GM12878 (cell line): ENCODE measurements around the gene ALAD. TPM values are rescaled to one million over a fixed set of nuclear protein-coding genes. Genes with fewer than 3 reads are reported as not detected.

Experiments
- ATAC-seq: fragments of 200-7000 bp; cut with Tn5 transposase; 3 replicates; pipeline ENCODE4 v1.9.1; 2020; ENCODE audit warnings: mild to moderate bottlenecking, moderate library complexity
- BruUV-seq: library from RNA; stranded (reverse); fragments of 400-500 nt; replicated peaks from 2 replicates; lab custom pipeline; 2021; lab: Mats Ljungman, UMichigan
- CTCF ChIA-PET: fragments of 300-600 bp; sonication (Branson Sonifier 250); formaldehyde crosslinking; extraction: SDS; loops from one replicate; lab custom pipeline; 2021; ENCODE audit warnings: inconsistent platforms; lab: Yijun Ruan, JAX
- POLR2A ChIA-PET: fragments of 350-600 bp; formaldehyde crosslinking; extraction: SDS; loops from one replicate; lab custom pipeline; 2021; ENCODE audit warnings: inconsistent platforms; lab: Charles Lee
- RAD21 ChIA-PET: fragments of 300-600 bp; sonication (Branson Sonifier 250); formaldehyde crosslinking; loops from one replicate; lab custom pipeline; 2023; ENCODE audit warnings: antibody characterized with exemption; ENCODE audit not compliant: unreplicated experiment; lab: Charles Lee
- SMC1A ChIA-PET: fragments of 300-600 bp; sonication (Branson Sonifier 250); formaldehyde crosslinking; loops from one replicate; lab custom pipeline; 2023; ENCODE audit not compliant: unreplicated experiment, uncharacterized antibody; lab: Charles Lee
- DNase-seq: peaks from one replicate; pipeline ENCODE4 v3.0.0-alpha.2; 2011; ENCODE audit warnings: low read depth, low spot score
- FAIRE-seq: peaks from 3 replicates; lab custom pipeline; 2011; peaks lifted over from hg19 to GRCh38; lab: Jason Lieb, UNC
- H2AFZ ChIP-seq: 2 replicates; pipeline ENCODE4 v1.6.0; 2011; ENCODE audit warnings: low read depth, low read length, control low read depth; ENCODE audit not compliant: control insufficient read depth
- H3K27ac ChIP-seq: 2 replicates; pipeline ENCODE4 v1.5.1; 2011; ENCODE audit warnings: control low read depth; ENCODE audit not compliant: control insufficient read depth, insufficient read depth
- H3K27me3 ChIP-seq, 2 experiments: replicated peaks in 1 of 2; 2 replicates each; pipeline versions ENCODE4 v1.6.0 to v1.6.1; 2011; ENCODE audit warnings: low read length in 1 of 2; ENCODE audit not compliant: control insufficient read depth in 2 of 2, insufficient read depth in 2 of 2
- H3K36me3 ChIP-seq, 2 experiments: 2 replicates each; pipeline ENCODE4 v1.5.1; 2011; ENCODE audit warnings: low read length in 1 of 2; ENCODE audit not compliant: control insufficient read depth in 2 of 2, insufficient read depth in 2 of 2
- H3K4me1 ChIP-seq: 2 replicates; pipeline ENCODE4 v1.6.1; 2011; ENCODE audit warnings: mild to moderate bottlenecking, low read length, moderate library complexity, mixed read lengths; ENCODE audit not compliant: control insufficient read depth, insufficient read depth
- H3K4me2 ChIP-seq: 2 replicates; pipeline ENCODE4 v1.6.0; 2011; ENCODE audit warnings: control low read depth; ENCODE audit not compliant: control insufficient read depth, insufficient read depth
- H3K4me3 ChIP-seq: fragments of 200-600 bp; sonication (generic); 2 replicates; pipeline ENCODE4 v1.5.1; 2016
- H3K79me2 ChIP-seq: 2 replicates; pipeline ENCODE4 v1.6.0; 2011; ENCODE audit warnings: low read length; ENCODE audit not compliant: control insufficient read depth, insufficient read depth
- H3K9ac ChIP-seq: 2 replicates; pipeline ENCODE4 v1.8.0; 2011; ENCODE audit warnings: low read length, control low read depth, mixed read lengths; ENCODE audit not compliant: control insufficient read depth, insufficient read depth
- H3K9me3 ChIP-seq: replicated peaks from 3 replicates; pipeline ENCODE4 v1.5.1; 2011; ENCODE audit warnings: mild to moderate bottlenecking, low read length; ENCODE audit not compliant: control insufficient read depth, insufficient read depth
- H4K20me1 ChIP-seq: 2 replicates; pipeline ENCODE4 v1.6.0; 2011; ENCODE audit not compliant: control insufficient read depth, insufficient read depth
- ATF2 ChIP-seq: IDR thresholded peaks from 2 replicates; pipeline ENCODE4 v1.6.1; 2012; ENCODE audit warnings: low read length, inconsistent platforms
- CEBPZ ChIP-seq: fragments of 150-350 bp; IDR thresholded peaks from 2 replicates; pipeline ENCODE4 v1.6.1; 2016; ENCODE audit warnings: low read depth, low read length
- IKZF1 ChIP-seq: fragments of 450-650 bp; conservative IDR thresholded peaks from 2 replicates; pipeline ENCODE4 v1.6.1; 2017; ENCODE audit warnings: antibody characterized with exemption, mild to moderate bottlenecking
- MYB ChIP-seq: fragments of 150-350 bp; IDR thresholded peaks from 2 replicates; pipeline ENCODE4 v1.6.1; 2014; ENCODE audit warnings: mild to moderate bottlenecking, low read depth, low read length, borderline replicate concordance
- NBN ChIP-seq: fragments of 450-650 bp; IDR thresholded peaks from 2 replicates; pipeline ENCODE4 v1.6.1; 2016
- NFYA ChIP-seq: IDR thresholded peaks from 2 replicates; pipeline ENCODE4 v1.6.1; 2011; ENCODE audit warnings: low read depth, mild to moderate bottlenecking, low read length, improper control_type of control experiment, borderline replicate concordance
- NRF1 ChIP-seq: conservative IDR thresholded peaks from 2 replicates; pipeline ENCODE4 v1.6.1; 2011; ENCODE audit warnings: mild to moderate bottlenecking, low read depth, low read length, improper control_type of control experiment
- POLR2A ChIP-seq: IDR thresholded peaks from 2 replicates; pipeline ENCODE4 v1.6.1; 2011; ENCODE audit warnings: low read depth, mild to moderate bottlenecking, low read length
- RB1 ChIP-seq: fragments of 450-650 bp; formaldehyde crosslinking; IDR thresholded peaks from 2 replicates; pipeline ENCODE4 v1.6.1; 2017; ENCODE audit warnings: mild to moderate bottlenecking, borderline replicate concordance
- SIN3A ChIP-seq: IDR thresholded peaks from 2 replicates; pipeline ENCODE4 v1.6.1; 2012; ENCODE audit warnings: low read depth, low read length, improper control_type of control experiment
- SMAD1 ChIP-seq: fragments of 450-650 bp; IDR thresholded peaks from 2 replicates; pipeline ENCODE4 v1.6.1; 2018; ENCODE audit warnings: mild to moderate bottlenecking, low read depth; ENCODE audit not compliant: partially characterized antibody
- SRF ChIP-seq, 2 experiments: IDR thresholded peaks; 2 replicates each; pipeline ENCODE4 v1.6.1; 2011; ENCODE audit warnings: low read depth in 2 of 2, low read length in 2 of 2, mild to moderate bottlenecking in 1 of 2, moderate library complexity in 1 of 2
- SUPT20H ChIP-seq: IDR thresholded peaks from 2 replicates; pipeline ENCODE4 v1.6.1; 2011; ENCODE audit warnings: low read depth, mild to moderate bottlenecking, low read length, moderate library complexity, borderline replicate concordance; ENCODE audit not compliant: control insufficient read depth
- ZNF217 ChIP-seq: fragments of 450-650 bp; IDR thresholded peaks from 2 replicates; pipeline ENCODE4 v1.6.1; 2017; ENCODE audit warnings: antibody characterized with exemption, mild to moderate bottlenecking
- WGBS: methylation state at CpG from one replicate; pipeline ENCODE4 v1.1.6; 2016; ENCODE audit warnings: low lambda C conversion rate; ENCODE audit not compliant: insufficient replicate concordance, insufficient coverage; ENCODE audit errors: missing lambda C conversion rate; 5-methylcytosine and 5-hydroxymethylcytosine counted together
- in situ Hi-C: fragments of 300-500 bp; cut with MboI; formaldehyde crosslinking; loops from 9 replicates; pipeline ENCODE4 v1.14.3; 2018; ENCODE audit warnings: mixed read lengths
- intact Hi-C: fragments of 100-400 bp; cut with micrococcal nuclease; formaldehyde crosslinking; loops from one replicate; pipeline ENCODE4 v1.14.2; 2022; ENCODE audit not compliant: unreplicated experiment
- polyA plus RNA-seq, 11 experiments: library from polyadenylated mRNA; depleted of rRNA in 4 of 11; unstranded in 6 of 11; stranded (reverse) in 5 of 11; fragments of >200 nt; fragmentation: Nextera tagmentation in 4 of 11; fragmentation: Illumina TruSeq in 1 of 11; extraction: Ambion mirVana in 4 of 11; extraction: Trizol in 1 of 11; gene quantifications; 1 replicate in 1 of 11; 2 replicates in 10 of 11; pipeline versions ENCODE4 v1.2.1 to v1.2.3, GENCODE V29; 2011 to 2016; ENCODE audit warnings: inconsistent platforms in 2 of 11, missing spikeins in 2 of 11, low read depth in 1 of 11
- total RNA-seq, 4 experiments: library from RNA; depleted of rRNA in 3 of 4; stranded (reverse); fragments of >200 nt in 3 of 4; fragmentation: Illumina TruSeq in 1 of 4; extraction: Trizol in 1 of 4; gene quantifications; 2 replicates each; pipeline versions ENCODE4 v1.2.1 to v1.2.3, GENCODE V29; 2013 to 2021

ALAD gene
- total and polyA plus RNA-seq, 10 of the 15 experiments (the other 5 are each of a cell fraction or from before 2014, with no cell fraction given): 2.4 to 21.6 (median 12.9) TPM

- ATAC-seq: no peak
- H3K36me3 ChIP-seq: peaks cover 0 to 10% of the 10 kb centered on the region in 2 experiments; a peak in 3 of 4 replicates
- CTCF ChIA-PET: no interaction called here
Measured at GRCh38 chr9:113389451-113389850, 11.6 kb downstream of the ALAD start.

GRCh38 chr9:113388833-113389232 is 12.3 kb downstream of the ALAD start:
- ChIA-PET RAD21 (no interaction called here), POLR2A (no interaction called here), SMC1A (no interaction called here), CTCF (no interaction called here)
- H3K4me2 ChIP-seq: no peak overlapping the region
- intact Hi-C loops: no loop called here
- H3K79me2 ChIP-seq: no peaks in the 10 kb centered on the region
- ATAC-seq (no peak), FAIRE-seq (no peak), DNase-seq (no peak)
- no TSS peak for BruUV-seq
- H3K27ac ChIP-seq: no peak overlapping the region
- H3K4me1 ChIP-seq: no peaks in the 10 kb centered on the region
- H3K9me3 ChIP-seq: no peaks in the 10 kb centered on the region
- H3K9ac ChIP-seq: no peak overlapping the region
- H2AFZ ChIP-seq: no peak overlapping the region
- in situ Hi-C loops: no loop called here
- no peaks in the 10 kb centered on the region for H3K27me3 ChIP-seq
- no peak overlapping the region for H3K4me3 ChIP-seq
- H3K36me3 ChIP-seq: peaks cover 0 to 10% of the 10 kb centered on the region in 2 experiments; a peak in 3 of 4 replicates
- 96% methylated on average over 13 of the region's 13 CpGs for WGBS
- no peaks in the 10 kb centered on the region; the same call in 1 of the 2 replicates for H4K20me1 ChIP-seq
- TF ChIP-seq NFYA: no peak
- TF ChIP-seq MYB: no peak
- no peak for TF ChIP-seq SUPT20H
- TF ChIP-seq ZNF217: no peak
- no peak for TF ChIP-seq SRF (IDR thresholded peaks at IDR 0.05; ENCODE audit: low read depth in 2 of 2, low read length in 2 of 2)
- no peak for TF ChIP-seq ATF2
- TF ChIP-seq CEBPZ: no peak
- TF ChIP-seq NBN: no peak
- TF ChIP-seq SMAD1: no peak
- TF ChIP-seq POLR2A: no peak

More at GRCh38 chr9:113389451-113389850, 11.6 kb downstream of the ALAD start:
- H3K27me3 ChIP-seq: no peaks in the 10 kb centered on the region
- TF ChIP-seq RB1 (no peak), SIN3A (no peak), IKZF1 (no peak), NRF1 (no peak)
- H3K79me2 ChIP-seq: no peaks in the 10 kb centered on the region
- ChIA-PET POLR2A (no interaction called here), RAD21 (no interaction called here), SMC1A (no interaction called here)
- no peaks in the 10 kb centered on the region for H3K9me3 ChIP-seq
- no peak for FAIRE-seq
- 98% methylated on average over 11 of the region's 11 CpGs for WGBS
- no TSS peak for BruUV-seq
- intact Hi-C loops: no loop called here
- no peak for DNase-seq
- H3K27ac ChIP-seq: no peak overlapping the region
- H2AFZ ChIP-seq: no peak overlapping the region
- H3K9ac ChIP-seq: no peak overlapping the region
- H3K4me3 ChIP-seq: no peak overlapping the region
- H3K4me2 ChIP-seq: no peak overlapping the region
- H4K20me1 ChIP-seq: no peaks in the 10 kb centered on the region; the same call in 1 of the 2 replicates
- no peaks in the 10 kb centered on the region for H3K4me1 ChIP-seq
- in situ Hi-C loops: no loop called here
